GM12874 (cell line): ENCODE data around the gene PAX2.

ENCODE experiments used
- TF ChIP-seq, protein P1 (sequence below): IDR thresholded peaks from 2 replicates; pipeline ENCODE4 v1.5.1; 2011; ENCODE audit warnings: low read depth, mild to moderate bottlenecking, control low read depth, low read length, moderate library complexity; ENCODE audit not compliant: insufficient read depth

Gene PAX2

DNA sequence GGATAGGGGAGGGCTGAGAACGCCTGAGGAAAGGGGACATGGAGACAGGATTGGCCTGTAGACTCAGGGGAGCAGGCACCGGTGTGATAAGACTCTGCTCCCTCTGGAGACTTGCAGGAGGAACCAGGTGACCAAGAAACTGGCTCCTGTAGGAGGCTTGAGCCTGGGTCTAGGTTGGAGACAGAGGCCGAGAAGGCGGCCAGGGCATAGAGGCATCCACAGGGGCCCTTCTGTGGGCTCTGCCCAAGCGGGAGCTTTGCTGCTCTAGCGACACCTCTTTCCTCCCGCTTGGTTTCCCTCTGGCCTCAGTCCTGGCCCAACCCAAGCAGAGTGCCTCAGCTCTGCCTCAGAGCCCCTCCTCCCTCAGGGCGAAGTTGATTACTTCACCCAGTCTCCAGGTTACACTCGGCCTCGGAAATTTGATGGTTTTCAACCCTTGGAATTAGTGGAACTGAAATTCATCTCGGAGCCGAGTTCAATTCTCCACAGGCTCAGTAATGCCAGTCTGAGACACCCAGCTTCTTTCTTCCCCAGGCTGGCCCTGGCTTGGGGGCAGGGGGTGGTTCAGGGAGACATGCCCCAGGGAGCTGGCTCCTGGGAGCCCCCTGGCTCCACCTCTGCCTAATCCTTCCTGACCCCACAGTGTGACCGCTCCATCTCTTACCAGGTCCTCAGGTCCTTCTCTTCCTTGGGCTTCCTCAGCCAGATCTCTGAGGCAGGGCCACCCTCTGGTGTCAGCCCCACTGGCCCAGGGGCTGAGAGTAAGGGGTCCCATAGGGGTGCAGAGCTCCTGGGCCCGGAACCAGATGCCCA lies 60.4 kb downstream of the PAX2 start:
- TF ChIP-seq, protein P1, sequence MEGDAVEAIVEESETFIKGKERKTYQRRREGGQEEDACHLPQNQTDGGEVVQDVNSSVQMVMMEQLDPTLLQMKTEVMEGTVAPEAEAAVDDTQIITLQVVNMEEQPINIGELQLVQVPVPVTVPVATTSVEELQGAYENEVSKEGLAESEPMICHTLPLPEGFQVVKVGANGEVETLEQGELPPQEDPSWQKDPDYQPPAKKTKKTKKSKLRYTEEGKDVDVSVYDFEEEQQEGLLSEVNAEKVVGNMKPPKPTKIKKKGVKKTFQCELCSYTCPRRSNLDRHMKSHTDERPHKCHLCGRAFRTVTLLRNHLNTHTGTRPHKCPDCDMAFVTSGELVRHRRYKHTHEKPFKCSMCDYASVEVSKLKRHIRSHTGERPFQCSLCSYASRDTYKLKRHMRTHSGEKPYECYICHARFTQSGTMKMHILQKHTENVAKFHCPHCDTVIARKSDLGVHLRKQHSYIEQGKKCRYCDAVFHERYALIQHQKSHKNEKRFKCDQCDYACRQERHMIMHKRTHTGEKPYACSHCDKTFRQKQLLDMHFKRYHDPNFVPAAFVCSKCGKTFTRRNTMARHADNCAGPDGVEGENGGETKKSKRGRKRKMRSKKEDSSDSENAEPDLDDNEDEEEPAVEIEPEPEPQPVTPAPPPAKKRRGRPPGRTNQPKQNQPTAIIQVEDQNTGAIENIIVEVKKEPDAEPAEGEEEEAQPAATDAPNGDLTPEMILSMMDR, result no peak

- TF ChIP-seq, protein P1, result no peak
Observed at GRCh38 chr10:100806356-100806645, 60.9 kb downstream of the PAX2 start.

DNA sequence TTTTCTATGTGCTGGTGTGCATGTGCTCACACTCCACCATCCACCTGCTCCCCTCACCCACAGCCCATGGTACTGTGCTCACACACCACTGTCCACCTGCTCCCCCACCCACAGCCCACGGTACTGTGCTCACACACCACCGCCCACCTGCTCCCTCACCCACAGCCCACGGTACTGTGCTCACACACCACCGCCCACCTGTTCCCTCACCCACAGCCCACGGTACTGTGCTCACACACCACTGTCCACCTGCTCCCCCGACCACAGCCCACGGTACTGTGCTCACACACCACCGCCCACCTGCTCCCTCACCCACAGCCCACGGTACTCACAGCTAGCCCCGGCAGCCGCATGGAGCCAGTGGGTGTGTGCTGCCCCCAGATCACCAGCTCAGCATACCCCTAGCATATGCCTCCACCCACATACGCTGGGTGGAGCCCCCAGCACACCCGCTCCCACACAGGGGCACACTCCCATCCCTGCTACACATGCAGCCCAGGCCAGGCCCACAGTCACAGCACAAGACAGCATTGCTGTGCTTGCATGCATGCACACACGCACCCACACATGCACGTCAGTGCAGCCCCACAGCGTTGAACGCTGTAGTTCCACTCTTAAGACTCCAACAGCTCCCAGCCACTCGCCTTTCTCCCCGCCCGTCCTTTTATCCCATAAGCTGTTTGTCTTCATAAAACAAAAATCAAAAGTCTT lies 62.0 kb downstream of the PAX2 start:
- TF ChIP-seq, protein P1, result no peak

- TF ChIP-seq, protein P1, result no peak
Observed at GRCh38 chr10:100808876-100809275, 63.5 kb downstream of the PAX2 start.

- TF ChIP-seq, protein P1, result no peak
Observed at GRCh38 chr10:100810091-100810834, 64.9 kb downstream of the PAX2 start.

- TF ChIP-seq, protein P1, result no peak
Observed at GRCh38 chr10:100810835-100811116, 65.4 kb downstream of the PAX2 start.

DNA sequence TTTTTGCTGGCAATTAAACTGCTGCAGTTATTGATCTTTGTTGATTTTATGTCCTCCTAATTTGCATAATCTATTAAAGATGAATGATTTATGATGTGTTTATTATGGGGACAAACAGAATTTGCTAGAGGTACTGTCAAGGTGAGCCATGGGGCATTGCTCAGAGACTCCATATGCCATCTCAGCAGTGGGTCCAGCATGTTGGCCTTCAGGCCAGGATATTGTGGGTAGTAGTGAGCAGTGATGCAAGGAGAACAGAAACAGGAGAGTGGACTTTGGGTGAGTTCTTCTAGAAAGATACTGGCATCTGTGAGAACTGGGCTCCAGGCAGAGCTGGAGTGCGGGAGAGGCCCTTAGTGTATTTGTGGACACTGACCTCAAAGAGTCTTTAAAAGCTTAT lies 65.9 kb downstream of the PAX2 start:
- TF ChIP-seq, protein P1, result no peak
